Activated naive CD4-positive, alpha-beta T cell treated with anti-CD3 and anti-CD28 coated beads, Interleukin-2, amount 50 U/mL, for 24 hours (primary cell): Measurements from ENCODE around the gene SVEP1.
A peak's percentile ranks its signal among the peaks of the same experiment; 100 is the strongest.

Source experiments
- H3K27ac Mint-ChIP-seq: one replicate; pipeline ENCODE4 v1.8.0; 2021; ENCODE audit warnings: mild to moderate bottlenecking, mixed read lengths
- H3K27me3 Mint-ChIP-seq: one replicate; pipeline ENCODE4 v1.8.0; 2021; ENCODE audit warnings: mixed read lengths
- H3K36me3 Mint-ChIP-seq: one replicate; pipeline ENCODE4 v1.8.0; 2021; ENCODE audit warnings: mixed read lengths
- H3K4me1 Mint-ChIP-seq: one replicate; pipeline ENCODE4 v1.8.0; 2021; ENCODE audit warnings: mixed read lengths
- H3K4me3 Mint-ChIP-seq: one replicate; pipeline ENCODE4 v1.8.0; 2021; ENCODE audit warnings: mild to moderate bottlenecking, mixed read lengths
- H3K9me3 Mint-ChIP-seq: one replicate; pipeline ENCODE4 v1.8.0; 2021; ENCODE audit warnings: mixed read lengths

Gene SVEP1

DNA sequence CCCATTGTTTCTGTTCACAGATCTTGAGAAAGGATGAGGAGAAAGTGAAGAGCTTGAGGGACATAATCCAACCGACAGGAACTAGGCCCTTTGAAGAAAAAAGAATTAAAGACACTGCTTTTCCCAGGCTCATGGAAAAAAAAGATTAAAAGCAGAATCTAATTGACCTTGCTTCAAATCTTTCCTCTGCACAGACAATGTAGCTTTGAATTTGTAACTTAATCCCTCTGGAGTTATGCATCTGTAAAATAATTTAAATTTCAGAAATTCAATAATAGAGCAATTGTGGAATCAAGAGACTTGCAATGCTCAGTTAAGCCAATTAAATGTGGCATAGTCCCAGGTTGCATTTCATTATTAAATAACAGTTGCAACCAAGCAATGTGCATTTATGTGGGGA, 64.6 kb downstream of the SVEP1 start:
- no peak overlapping the region for H3K4me3 Mint-ChIP-seq
- H3K27ac Mint-ChIP-seq, result no peak overlapping the region
- H3K36me3 Mint-ChIP-seq, result no peaks in the 10 kb centered on the region
- no peaks in the 10 kb centered on the region for H3K27me3 Mint-ChIP-seq
- no peaks in the 10 kb centered on the region for H3K4me1 Mint-ChIP-seq
- peaks cover 5% of the 10 kb centered on the region for H3K9me3 Mint-ChIP-seq

DNA sequence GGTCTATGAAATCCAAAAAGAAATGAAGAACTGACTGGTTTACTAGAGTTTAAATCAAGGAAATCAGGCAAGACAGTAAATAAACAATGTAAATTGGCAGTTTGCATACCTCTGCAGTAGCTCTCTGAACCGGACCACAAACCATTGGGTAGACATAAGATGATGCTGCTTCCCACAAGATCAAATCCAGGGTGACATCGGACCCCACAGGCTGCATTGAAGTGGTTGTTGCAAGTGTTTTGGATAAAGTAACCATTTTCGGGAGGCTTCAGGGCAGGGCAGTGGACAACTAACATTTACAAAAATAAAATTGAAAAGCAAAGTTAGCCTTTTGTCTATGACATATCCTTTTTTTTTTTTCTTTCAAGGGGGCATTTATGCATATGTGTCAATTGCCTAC, 66.7 kb downstream of the SVEP1 start:
- H3K4me3 Mint-ChIP-seq, result no peak overlapping the region
- no peaks in the 10 kb centered on the region for H3K4me1 Mint-ChIP-seq
- peaks cover 5% of the 10 kb centered on the region for H3K9me3 Mint-ChIP-seq
- no peak overlapping the region for H3K27ac Mint-ChIP-seq
- H3K36me3 Mint-ChIP-seq, result no peaks in the 10 kb centered on the region
- H3K27me3 Mint-ChIP-seq, result no peaks in the 10 kb centered on the region

DNA sequence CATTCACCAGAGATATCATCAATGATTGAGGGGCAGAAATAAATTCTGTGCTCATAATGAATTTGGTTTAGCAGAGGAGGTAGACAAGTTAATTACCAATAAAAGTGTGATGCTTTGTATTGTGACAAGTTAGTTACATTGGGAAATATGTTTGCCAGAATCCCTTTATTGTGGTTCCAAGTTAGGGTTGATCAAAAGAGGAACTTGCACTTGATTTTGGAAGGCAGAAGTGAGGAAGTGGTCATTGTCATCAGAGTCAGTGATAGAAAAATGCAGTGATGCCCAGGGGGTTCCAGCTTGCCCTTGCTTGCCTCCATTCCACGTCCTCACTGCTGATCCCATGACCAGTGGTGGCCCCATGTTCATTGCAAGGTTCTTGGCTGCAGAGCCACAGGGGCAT, 69.7 kb downstream of the SVEP1 start:
- Mint-ChIP-seq H3K36me3 (no peaks in the 10 kb centered on the region), H3K4me1 (no peaks in the 10 kb centered on the region), H3K9me3 (no peaks in the 10 kb centered on the region), H3K4me3 (no peak overlapping the region), H3K27ac (no peak overlapping the region), H3K27me3 (no peaks in the 10 kb centered on the region)

DNA sequence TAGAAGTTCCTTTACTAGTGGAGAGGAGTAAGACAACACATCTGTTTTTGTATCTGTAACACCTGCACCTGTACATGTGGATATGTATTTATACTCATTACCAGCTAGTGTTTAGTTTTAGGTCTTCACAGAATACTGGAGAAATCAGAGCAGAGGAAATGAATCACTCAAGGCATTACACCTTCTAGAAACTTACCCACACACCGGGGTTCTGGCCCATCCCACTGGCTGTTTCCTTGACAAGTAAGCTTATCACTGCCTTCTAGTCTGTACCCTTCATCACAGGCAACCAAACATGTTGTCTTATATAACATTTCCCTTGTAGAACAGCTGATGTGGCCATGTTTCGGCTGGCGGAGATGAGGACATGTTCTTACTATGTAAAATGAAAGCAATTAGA, 76.7 kb downstream of the SVEP1 start:
- no peaks in the 10 kb centered on the region for H3K9me3 Mint-ChIP-seq
- H3K36me3 Mint-ChIP-seq, result no peaks in the 10 kb centered on the region
- H3K27me3 Mint-ChIP-seq, result no peaks in the 10 kb centered on the region
- no peaks in the 10 kb centered on the region for H3K4me1 Mint-ChIP-seq
- no peak overlapping the region for H3K4me3 Mint-ChIP-seq
- H3K27ac Mint-ChIP-seq, result no peak overlapping the region

DNA sequence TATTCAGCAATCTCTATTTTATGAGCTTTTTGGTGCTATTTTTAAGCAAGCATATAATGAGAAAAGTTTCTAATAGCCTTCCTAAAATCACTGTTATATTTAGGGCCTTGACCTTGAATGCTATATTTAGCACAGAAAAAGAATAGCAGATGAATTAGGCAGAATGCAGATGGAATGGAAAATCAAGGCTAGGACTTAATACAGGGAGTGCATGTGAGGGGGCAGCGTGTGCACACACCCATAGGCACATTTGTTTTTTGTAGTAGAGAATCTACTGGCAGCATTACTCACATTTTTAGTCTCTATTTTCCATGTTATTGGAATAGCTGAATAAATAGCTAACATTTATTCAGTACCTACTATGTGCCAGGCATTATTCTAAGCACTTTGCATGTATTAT, 79.9 kb downstream of the SVEP1 start:
- H3K27ac Mint-ChIP-seq, result no peak overlapping the region
- H3K9me3 Mint-ChIP-seq, result peaks cover 5% of the 10 kb centered on the region
- no peaks in the 10 kb centered on the region for H3K4me1 Mint-ChIP-seq
- no peaks in the 10 kb centered on the region for H3K36me3 Mint-ChIP-seq
- peaks cover 2% of the 10 kb centered on the region for H3K27me3 Mint-ChIP-seq
- H3K4me3 Mint-ChIP-seq, result no peak overlapping the region

DNA sequence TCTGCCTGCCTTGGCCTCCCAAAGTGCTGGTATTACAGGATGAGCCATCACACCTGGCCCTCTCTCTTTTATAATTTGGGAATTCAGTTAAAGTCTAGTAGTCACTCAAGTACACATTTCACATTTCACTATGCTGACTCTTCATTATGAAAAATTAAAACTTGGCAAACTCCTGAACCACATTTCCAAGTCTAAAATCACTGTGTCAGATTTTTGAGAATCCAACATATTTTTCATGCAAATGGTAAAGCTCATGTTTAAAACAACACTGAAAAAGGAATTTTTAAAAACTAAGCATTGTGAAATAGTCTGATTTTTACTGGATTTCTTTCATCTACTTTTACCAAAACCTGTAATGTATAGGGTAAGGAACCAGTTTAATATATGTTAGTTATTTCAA, 92.3 kb downstream of the SVEP1 start:
- no peak overlapping the region for H3K27ac Mint-ChIP-seq
- H3K4me1 Mint-ChIP-seq, result no peaks in the 10 kb centered on the region
- no peak overlapping the region for H3K4me3 Mint-ChIP-seq
- no peaks in the 10 kb centered on the region for H3K36me3 Mint-ChIP-seq
- H3K9me3 Mint-ChIP-seq, result peaks cover 10% of the 10 kb centered on the region
- peaks cover 5% of the 10 kb centered on the region for H3K27me3 Mint-ChIP-seq

DNA sequence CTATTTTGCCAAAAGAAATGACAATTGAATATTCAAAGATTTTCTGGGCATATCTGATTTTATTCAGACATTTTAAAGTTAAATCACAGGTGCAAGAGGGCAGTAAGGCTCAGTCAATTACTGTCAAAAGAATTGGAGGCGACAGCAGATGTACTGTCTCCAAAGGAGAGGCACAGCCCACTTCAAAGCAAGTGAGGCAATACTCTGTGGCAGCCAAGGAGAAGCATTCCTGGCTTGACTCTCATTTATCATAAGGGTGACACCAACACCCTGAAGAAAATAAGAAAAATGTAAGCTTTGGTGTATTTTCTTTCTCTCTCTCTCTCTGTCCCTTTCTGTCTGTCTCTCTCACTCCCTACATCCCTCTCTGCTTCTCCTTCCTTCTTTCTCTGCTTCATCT, 93.3 kb downstream of the SVEP1 start:
- H3K27ac Mint-ChIP-seq, result no peak overlapping the region
- no peaks in the 10 kb centered on the region for H3K4me1 Mint-ChIP-seq
- H3K4me3 Mint-ChIP-seq, result no peak overlapping the region
- peaks cover 5% of the 10 kb centered on the region for H3K27me3 Mint-ChIP-seq
- H3K36me3 Mint-ChIP-seq, result no peaks in the 10 kb centered on the region
- H3K9me3 Mint-ChIP-seq, result peaks cover 10% of the 10 kb centered on the region

DNA sequence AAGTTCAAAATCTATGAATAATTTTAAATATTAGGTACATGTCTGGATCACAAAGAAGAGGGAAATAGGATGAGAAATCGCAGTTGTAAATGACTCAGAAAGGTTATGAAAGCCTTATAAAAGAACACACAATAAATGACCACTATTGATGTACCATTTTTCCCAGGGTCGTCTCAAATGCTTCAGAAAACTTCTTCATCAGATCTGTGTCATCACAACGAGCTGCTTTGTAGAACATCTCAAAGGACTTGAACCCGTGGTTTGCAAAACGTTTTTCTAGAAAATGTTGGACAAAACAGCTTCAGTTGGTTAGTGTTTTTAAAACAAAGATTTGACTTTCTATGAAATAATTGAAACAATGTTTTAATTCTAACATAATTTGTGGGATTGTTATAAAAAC, 100.1 kb downstream of the SVEP1 start:
- H3K36me3 Mint-ChIP-seq, result no peaks in the 10 kb centered on the region
- no peak overlapping the region for H3K27ac Mint-ChIP-seq
- H3K4me3 Mint-ChIP-seq, result no peak overlapping the region
- no peaks in the 10 kb centered on the region for H3K4me1 Mint-ChIP-seq
- H3K27me3 Mint-ChIP-seq, result peaks cover 1% of the 10 kb centered on the region
- peaks cover 5% of the 10 kb centered on the region for H3K9me3 Mint-ChIP-seq

DNA sequence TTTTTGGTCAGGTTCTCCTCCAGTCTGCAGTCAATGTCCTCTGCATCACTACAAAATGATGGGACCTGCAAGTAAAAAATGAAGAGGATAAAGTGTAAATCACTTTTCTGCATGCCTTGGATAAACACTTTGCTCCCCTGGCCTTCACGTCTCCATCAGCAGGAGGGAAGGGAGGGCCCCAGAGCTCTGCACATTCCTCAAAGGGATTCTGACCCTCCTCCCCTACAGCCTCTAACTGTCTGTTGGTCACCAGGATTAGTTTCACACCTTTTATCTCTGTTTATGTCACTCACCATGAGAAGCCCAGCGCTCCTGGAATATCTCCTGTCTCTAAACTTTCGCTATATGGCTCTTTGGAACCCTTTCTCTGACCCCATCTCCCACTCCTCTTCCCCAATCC, 103.3 kb downstream of the SVEP1 start:
- no peaks in the 10 kb centered on the region for H3K27me3 Mint-ChIP-seq
- no peaks in the 10 kb centered on the region for H3K9me3 Mint-ChIP-seq
- no peaks in the 10 kb centered on the region for H3K4me1 Mint-ChIP-seq
- no peak overlapping the region for H3K4me3 Mint-ChIP-seq
- H3K27ac Mint-ChIP-seq, result no peak overlapping the region
- no peaks in the 10 kb centered on the region for H3K36me3 Mint-ChIP-seq

DNA sequence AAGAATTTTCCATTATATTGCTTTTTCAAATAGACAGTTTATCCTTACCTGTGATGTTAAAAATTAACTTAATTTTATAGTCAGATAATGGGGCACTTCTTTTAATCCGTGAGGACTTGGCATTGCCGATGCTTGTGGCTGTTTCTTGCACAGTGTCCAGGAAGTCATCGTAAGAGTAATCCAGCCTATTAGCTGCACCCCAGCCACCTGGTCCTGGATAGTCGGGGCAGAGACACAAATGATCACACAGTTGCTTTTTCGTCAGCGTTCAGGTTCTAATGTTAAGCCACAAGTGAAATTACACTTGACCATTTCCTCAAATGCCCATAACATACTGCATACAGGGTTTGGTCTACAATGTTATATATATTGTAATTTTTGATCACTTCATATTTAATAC, 107.4 kb downstream of the SVEP1 start:
- Mint-ChIP-seq H3K27ac (no peak overlapping the region), H3K4me1 (no peaks in the 10 kb centered on the region), H3K27me3 (no peaks in the 10 kb centered on the region), H3K36me3 (no peaks in the 10 kb centered on the region), H3K9me3 (no peaks in the 10 kb centered on the region), H3K4me3 (no peak overlapping the region)

DNA sequence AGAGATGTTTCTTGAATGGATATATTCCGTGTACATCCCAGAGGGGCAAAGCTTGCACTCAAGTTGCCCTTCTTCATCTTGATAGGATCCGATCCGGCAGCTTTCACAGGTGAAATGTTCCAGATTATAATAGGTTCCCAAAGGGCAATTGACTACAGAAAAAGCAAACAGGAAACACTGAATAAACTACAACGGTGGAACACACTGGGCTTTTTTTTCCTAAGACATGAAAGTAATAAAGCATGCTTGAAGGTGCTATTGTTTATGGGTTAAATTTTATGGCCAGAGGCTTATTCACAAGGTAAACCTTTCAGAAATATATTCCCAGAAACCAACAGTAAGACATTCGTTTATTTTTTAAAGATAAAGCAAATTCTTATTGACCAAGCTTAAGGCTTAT, 110.6 kb downstream of the SVEP1 start:
- H3K9me3 Mint-ChIP-seq, result no peaks in the 10 kb centered on the region
- H3K27ac Mint-ChIP-seq, result no peak overlapping the region
- no peaks in the 10 kb centered on the region for H3K36me3 Mint-ChIP-seq
- H3K4me1 Mint-ChIP-seq, result no peaks in the 10 kb centered on the region
- H3K27me3 Mint-ChIP-seq, result no peaks in the 10 kb centered on the region
- no peak overlapping the region for H3K4me3 Mint-ChIP-seq

DNA sequence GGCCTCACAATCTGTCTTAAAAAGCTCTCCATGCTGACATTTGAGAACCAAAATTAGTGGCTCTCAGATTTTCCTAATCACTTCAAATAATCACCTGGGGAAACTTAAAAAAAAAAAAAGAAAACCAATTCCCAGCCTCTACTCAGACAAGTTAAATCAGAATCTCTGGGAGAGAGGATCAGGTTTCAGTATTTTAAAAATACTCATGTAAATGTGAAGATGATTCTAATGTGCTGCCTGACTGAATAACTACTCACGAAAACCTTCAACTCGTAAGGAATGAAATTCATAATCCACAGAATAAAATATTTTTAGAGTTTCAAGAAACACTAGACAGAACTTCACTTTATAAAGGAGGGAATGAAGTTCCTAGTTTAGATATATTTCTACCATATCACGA, 114.4 kb downstream of the SVEP1 start:
- Mint-ChIP-seq H3K27me3 (no peaks in the 10 kb centered on the region), H3K36me3 (no peaks in the 10 kb centered on the region), H3K4me1 (no peaks in the 10 kb centered on the region), H3K27ac (no peak overlapping the region), H3K4me3 (no peak overlapping the region), H3K9me3 (no peaks in the 10 kb centered on the region)

DNA sequence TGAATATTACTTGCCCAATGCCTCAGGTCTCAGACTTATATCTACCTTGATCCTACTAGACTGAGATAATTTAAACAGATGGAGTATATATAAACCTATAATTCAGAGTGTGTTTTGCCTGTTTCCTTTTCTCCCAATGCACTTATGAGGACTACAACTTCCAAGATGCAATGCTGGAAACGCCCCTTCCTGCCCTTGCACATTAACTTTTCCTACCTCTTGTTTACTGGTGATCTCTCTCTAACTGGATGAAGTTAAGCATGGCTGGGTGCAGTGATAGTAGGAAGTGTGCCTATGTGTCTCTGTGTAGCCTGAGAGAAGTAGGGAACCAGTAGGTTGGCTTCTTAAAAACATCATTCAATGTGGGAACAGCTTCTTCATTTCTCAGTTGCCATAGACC, 115.2 kb downstream of the SVEP1 start:
- no peak overlapping the region for H3K27ac Mint-ChIP-seq
- no peaks in the 10 kb centered on the region for H3K27me3 Mint-ChIP-seq
- H3K9me3 Mint-ChIP-seq, result no peaks in the 10 kb centered on the region
- H3K4me1 Mint-ChIP-seq, result no peaks in the 10 kb centered on the region
- no peak overlapping the region for H3K4me3 Mint-ChIP-seq
- no peaks in the 10 kb centered on the region for H3K36me3 Mint-ChIP-seq

DNA sequence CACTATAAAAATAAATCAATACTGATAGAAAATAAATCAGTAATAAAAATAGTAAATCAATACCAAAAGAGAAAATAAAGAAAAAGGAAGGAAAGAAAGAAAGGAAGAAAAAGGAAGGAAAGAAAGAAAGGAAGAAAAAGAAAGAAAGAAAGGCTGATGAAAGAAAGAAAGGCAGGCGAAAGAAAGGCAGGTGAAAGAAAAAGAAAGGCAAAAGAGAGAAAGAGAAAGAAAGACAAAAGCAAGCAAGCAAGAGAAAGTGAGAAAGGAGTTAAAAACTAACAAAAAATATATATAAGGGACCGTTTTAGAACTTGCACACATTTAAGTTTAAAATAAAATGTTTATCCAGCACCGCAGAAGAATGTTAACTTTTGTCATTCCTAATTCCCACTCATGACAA, 116.0 kb downstream of the SVEP1 start:
- H3K36me3 Mint-ChIP-seq, result no peaks in the 10 kb centered on the region
- no peaks in the 10 kb centered on the region for H3K9me3 Mint-ChIP-seq
- H3K4me1 Mint-ChIP-seq, result no peaks in the 10 kb centered on the region
- no peaks in the 10 kb centered on the region for H3K27me3 Mint-ChIP-seq
- H3K27ac Mint-ChIP-seq, result peak overlapping the region; percentile 41
- H3K4me3 Mint-ChIP-seq, result no peak overlapping the region

DNA sequence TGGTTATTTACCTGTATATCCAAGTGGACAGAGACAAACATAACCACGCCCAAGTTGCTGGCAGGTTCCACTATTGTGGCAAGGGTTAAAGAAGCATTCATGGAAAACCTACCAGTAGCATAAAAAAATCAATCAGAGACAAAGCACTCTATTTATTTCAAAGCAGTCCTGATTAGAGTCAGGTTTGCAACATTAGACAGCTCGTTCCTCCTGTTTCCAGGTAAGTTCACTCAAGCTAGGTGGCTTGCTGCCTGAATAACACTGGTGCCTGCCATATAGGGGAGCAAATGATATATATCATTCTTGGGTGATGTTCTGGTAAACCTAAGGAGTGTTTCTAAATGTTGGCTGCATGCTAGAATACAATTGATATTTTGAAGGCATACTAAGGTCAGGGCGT, 122.3 kb downstream of the SVEP1 start:
- Mint-ChIP-seq H3K4me3 (no peak overlapping the region), H3K27ac (no peak overlapping the region), H3K27me3 (no peaks in the 10 kb centered on the region), H3K36me3 (no peaks in the 10 kb centered on the region), H3K9me3 (no peaks in the 10 kb centered on the region), H3K4me1 (no peaks in the 10 kb centered on the region)

DNA sequence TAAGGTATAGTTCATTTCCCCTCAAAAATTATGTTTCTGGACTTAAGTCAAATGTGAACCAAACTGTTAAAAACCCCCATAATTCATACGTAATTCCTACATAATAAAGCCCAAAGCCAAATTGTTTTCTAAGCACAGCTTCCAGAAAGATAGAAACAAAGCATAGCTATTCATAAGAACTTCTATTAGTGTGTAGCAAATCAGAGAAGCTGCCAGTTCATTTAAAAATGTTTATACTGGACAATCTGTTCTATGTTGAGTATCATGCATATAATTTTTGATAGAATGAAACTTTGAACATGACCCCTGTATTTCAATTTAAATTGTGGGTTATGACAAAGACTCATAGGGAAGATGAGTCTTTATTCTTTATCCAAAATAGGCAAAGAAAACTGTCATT, 122.9 kb downstream of the SVEP1 start:
- no peaks in the 10 kb centered on the region for H3K27me3 Mint-ChIP-seq
- H3K27ac Mint-ChIP-seq, result no peak overlapping the region
- H3K36me3 Mint-ChIP-seq, result no peaks in the 10 kb centered on the region
- H3K4me3 Mint-ChIP-seq, result no peak overlapping the region
- H3K9me3 Mint-ChIP-seq, result no peaks in the 10 kb centered on the region
- H3K4me1 Mint-ChIP-seq, result no peaks in the 10 kb centered on the region

DNA sequence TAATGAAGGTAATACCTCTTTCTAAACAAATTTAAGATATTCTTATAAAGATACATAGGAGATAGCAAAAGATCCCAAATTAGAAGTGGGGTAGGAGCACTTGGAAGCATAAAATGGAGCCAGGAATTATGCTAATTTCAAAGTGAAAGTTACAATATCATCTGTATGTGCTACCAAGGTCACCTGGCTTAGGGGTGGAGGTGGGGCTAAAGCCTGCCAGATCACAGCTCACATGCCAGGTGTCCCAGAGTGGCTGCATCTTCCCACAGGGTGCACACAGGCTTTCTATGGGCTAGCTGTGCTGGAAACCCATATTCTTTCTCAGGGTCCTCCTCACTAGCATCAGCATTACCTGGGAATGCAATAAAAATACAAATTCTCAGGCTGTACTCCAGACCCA, 123.7 kb downstream of the SVEP1 start:
- Mint-ChIP-seq H3K27ac (no peak overlapping the region), H3K4me1 (no peaks in the 10 kb centered on the region), H3K36me3 (no peaks in the 10 kb centered on the region), H3K9me3 (no peaks in the 10 kb centered on the region), H3K27me3 (no peaks in the 10 kb centered on the region), H3K4me3 (no peak overlapping the region)
